Stimulated activated effector memory CD8-positive, alpha-beta T cell treated with anti-CD3 and anti-CD28 coated beads, Interleukin-12 subunit alpha, Interleukin-12 subunit beta, amount 100 ng/mL, for 72 hours (primary cell): ENCODE results near the gene DNAJB12.
A peak's percentile ranks its signal among the peaks of the same experiment; 100 is the strongest.
"Not testable (repeated sequence)": the region's sequence is repeated elsewhere in the genome, so short reads cannot be mapped to it uniquely, and the experiment has no call there.

ENCODE experiments used
- ATAC-seq: fragments of 150-1000 bp; cut with Tn5 transposase; 2 replicates; pipeline ENCODE4 v1.10.0; 2021
- DNase-seq, 2 donors: peaks; one replicate each; pipeline ENCODE4 v3.0.0; 2021 to 2022; ENCODE audit warnings: low spot score in 2 of 2
- H3K27ac Mint-ChIP-seq: one replicate; pipeline ENCODE4 v1.8.0; 2022; ENCODE audit warnings: mild to moderate bottlenecking, mixed read lengths
- H3K36me3 Mint-ChIP-seq: one replicate; pipeline ENCODE4 v1.8.0; 2022; ENCODE audit warnings: mild to moderate bottlenecking, mixed read lengths
- H3K4me1 Mint-ChIP-seq: one replicate; pipeline ENCODE4 v1.8.0; 2022; ENCODE audit warnings: mixed read lengths
- H3K4me3 Mint-ChIP-seq: one replicate; pipeline ENCODE4 v1.8.0; 2022; ENCODE audit warnings: mild to moderate bottlenecking, mixed read lengths
- H3K9me3 Mint-ChIP-seq: one replicate; pipeline ENCODE4 v1.8.0; 2022; ENCODE audit warnings: mixed read lengths

The DNAJB12 gene

GRCh38 chr10:72367301-72367960 is 12.7 kb upstream of the DNAJB12 start:
- H3K27ac Mint-ChIP-seq, result no peak overlapping the region
- no peak for DNase-seq
- H3K4me1 Mint-ChIP-seq, result peaks cover 43% of the 10 kb centered on the region
- no peak for ATAC-seq
- no peak overlapping the region for H3K4me3 Mint-ChIP-seq
- H3K9me3 Mint-ChIP-seq, result no peaks in the 10 kb centered on the region
- H3K36me3 Mint-ChIP-seq, result peaks cover 17% of the 10 kb centered on the region

- ATAC-seq (no peak), DNase-seq (no peak)
- Mint-ChIP-seq H3K4me1 (peaks cover 39% of the 10 kb centered on the region), H3K4me3 (peak overlapping the region; percentile 2), H3K9me3 (no peaks in the 10 kb centered on the region), H3K36me3 (peaks cover 13% of the 10 kb centered on the region), H3K27ac (no peak overlapping the region)
Observed at GRCh38 chr10:72365106-72365895, 10.6 kb upstream of the DNAJB12 start.

GRCh38 chr10:72364239-72364777 is 9.6 kb upstream of the DNAJB12 start:
- DNase-seq (peak; percentile 76 to 91), ATAC-seq (peak; percentile 97)
- H3K27ac Mint-ChIP-seq, result no peak overlapping the region
- no peaks in the 10 kb centered on the region for H3K9me3 Mint-ChIP-seq
- H3K36me3 Mint-ChIP-seq, result peaks cover 6% of the 10 kb centered on the region
- peak overlapping the region; percentile 2 for H3K4me3 Mint-ChIP-seq
- H3K4me1 Mint-ChIP-seq, result peaks cover 30% of the 10 kb centered on the region

- ATAC-seq (no peak), DNase-seq (no peak)
- Mint-ChIP-seq H3K4me1 (peaks cover 25% of the 10 kb centered on the region), H3K36me3 (peaks cover 16% of the 10 kb centered on the region), H3K27ac (no peak overlapping the region), H3K4me3 (no peak overlapping the region), H3K9me3 (no peaks in the 10 kb centered on the region)
Observed at GRCh38 chr10:72356987-72357386, 2.3 kb upstream of the DNAJB12 start.

- H3K36me3 Mint-ChIP-seq, result peaks cover 16% of the 10 kb centered on the region
- no peaks in the 10 kb centered on the region for H3K9me3 Mint-ChIP-seq
- H3K4me1 Mint-ChIP-seq, result peaks cover 34% of the 10 kb centered on the region
- H3K27ac Mint-ChIP-seq, result no peak overlapping the region
- ATAC-seq (no peak), DNase-seq (no peak)
- H3K4me3 Mint-ChIP-seq, result no peak overlapping the region
Observed at GRCh38 chr10:72356115-72356514, 1.4 kb upstream of the DNAJB12 start.

DNA sequence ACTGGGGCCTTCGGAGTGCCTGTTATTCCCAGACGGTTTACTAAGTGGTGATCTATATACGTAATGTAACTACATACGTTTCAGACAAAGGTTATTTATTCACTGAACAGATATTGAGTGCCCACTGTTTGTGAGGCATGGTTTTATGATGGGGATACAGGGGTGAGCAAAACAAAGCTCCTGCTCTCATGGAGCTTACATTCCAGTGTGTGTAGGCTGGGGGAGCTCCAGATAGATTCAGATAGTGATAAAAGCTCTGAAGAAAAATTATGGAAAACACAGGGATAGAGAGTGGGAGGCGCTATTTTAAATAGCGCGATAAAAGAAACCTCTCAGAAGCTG is 466 bp upstream of the DNAJB12 start:
- H3K9me3 Mint-ChIP-seq, result no peaks in the 10 kb centered on the region
- ATAC-seq (no peak), DNase-seq (no peak)
- H3K4me1 Mint-ChIP-seq, result peaks cover 43% of the 10 kb centered on the region
- peak overlapping the region; percentile 95 for H3K27ac Mint-ChIP-seq
- peaks cover 24% of the 10 kb centered on the region for H3K36me3 Mint-ChIP-seq
- H3K4me3 Mint-ChIP-seq, result peak overlapping the region; percentile 91

DNA sequence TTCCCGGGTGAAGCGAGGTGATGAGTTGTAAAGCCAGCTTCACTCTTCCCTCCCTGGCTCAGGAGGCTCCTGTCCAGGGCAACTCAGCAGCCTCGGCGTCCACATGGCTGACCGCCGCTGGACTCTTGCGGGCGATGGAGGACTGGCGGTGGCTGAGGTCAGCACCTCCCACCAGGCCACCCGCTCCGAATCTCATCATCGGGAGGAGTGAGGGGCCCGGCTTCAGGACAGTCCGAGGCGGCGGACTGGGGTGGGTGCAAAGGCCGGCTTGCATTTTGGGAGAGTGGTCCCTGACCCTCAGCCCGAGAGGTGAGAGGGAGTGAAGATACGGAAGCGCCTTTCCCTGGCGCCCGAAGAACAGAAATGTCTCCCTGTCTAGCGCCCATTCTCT is 759 bp downstream of the DNAJB12 start:
- DNase-seq (no peak), ATAC-seq (no peak)
- H3K36me3 Mint-ChIP-seq, result peaks cover 35% of the 10 kb centered on the region
- H3K4me1 Mint-ChIP-seq, result peaks cover 52% of the 10 kb centered on the region
- peak overlapping the region; percentile 95 for H3K27ac Mint-ChIP-seq
- no peaks in the 10 kb centered on the region for H3K9me3 Mint-ChIP-seq
- H3K4me3 Mint-ChIP-seq, result peak overlapping the region; percentile 91

DNA sequence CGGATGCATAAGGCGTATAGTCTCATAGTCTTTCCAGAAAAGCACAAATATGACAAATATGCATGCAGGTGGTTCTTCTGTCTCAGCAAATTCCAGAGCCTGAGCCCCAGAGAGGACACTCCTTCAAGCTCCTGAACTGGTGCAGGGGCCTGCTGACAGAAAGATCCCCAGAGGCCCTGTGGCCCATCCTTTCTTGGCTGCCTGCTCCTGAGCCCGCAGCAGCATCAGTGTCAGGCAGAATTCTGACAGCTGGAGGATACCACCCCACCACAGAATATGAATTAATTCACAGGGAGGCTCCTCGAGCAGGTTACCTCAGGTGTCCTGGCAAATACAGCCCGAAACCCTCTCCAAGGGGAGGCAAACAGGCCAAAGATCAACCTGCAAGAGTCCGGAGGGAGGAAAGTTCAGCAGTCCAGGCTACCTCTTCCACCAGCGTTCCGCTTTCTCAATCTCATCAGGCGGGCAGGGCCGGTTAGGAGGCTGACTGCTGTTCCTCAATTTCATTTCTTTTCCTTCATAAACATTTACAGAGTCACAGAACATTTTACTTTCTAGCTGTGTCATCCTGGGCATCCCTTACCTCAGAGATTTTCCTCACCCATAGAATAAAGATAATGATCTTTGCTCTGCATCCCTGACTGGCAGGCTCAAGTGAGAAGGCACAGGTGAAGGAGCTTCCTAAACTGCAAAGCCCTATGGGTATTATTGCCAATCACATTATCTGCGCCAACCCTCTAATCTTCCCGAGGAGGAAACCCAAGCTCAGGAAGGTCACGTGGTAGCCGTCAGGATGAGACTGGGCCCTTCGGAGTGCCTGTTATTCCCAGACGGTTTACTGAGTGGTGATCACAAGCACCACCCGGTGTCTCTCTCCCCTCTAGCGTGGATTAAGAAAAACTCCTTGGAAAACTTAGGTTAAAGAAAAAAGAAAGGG is 1.4 kb downstream of the DNAJB12 start:
- H3K9me3 Mint-ChIP-seq, result no peaks in the 10 kb centered on the region
- no peak for DNase-seq

GRCh38 chr10:72351479-72351878 is 3.2 kb downstream of the DNAJB12 start:
- Mint-ChIP-seq H3K36me3 (peaks cover 42% of the 10 kb centered on the region), H3K4me1 (peaks cover 57% of the 10 kb centered on the region)
- no peak for ATAC-seq

More for the DNA sequence above, 1.4 kb downstream of the DNAJB12 start:
- Mint-ChIP-seq H3K4me3 (peak overlapping the region; percentile 91), H3K36me3 (peaks cover 41% of the 10 kb centered on the region), H3K4me1 (peaks cover 57% of the 10 kb centered on the region), H3K27ac (peak overlapping the region; percentile 95)
- no peak for ATAC-seq

GRCh38 chr10:72349438-72349837 is 5.3 kb downstream of the DNAJB12 start:
- peaks cover 55% of the 10 kb centered on the region for H3K4me1 Mint-ChIP-seq
- H3K4me3 Mint-ChIP-seq, result no peak overlapping the region

More at GRCh38 chr10:72351479-72351878, 3.2 kb downstream of the DNAJB12 start:
- Mint-ChIP-seq H3K9me3 (no peaks in the 10 kb centered on the region), H3K4me3 (no peak overlapping the region), H3K27ac (peak overlapping the region; percentile 60)
- no peak for DNase-seq

GRCh38 chr10:72348282-72348681 is 6.4 kb downstream of the DNAJB12 start:
- Mint-ChIP-seq H3K36me3 (peaks cover 38% of the 10 kb centered on the region), H3K9me3 (no peaks in the 10 kb centered on the region), H3K4me3 (no peak overlapping the region), H3K4me1 (peaks cover 52% of the 10 kb centered on the region), H3K27ac (no peak overlapping the region)
- ATAC-seq (no peak), DNase-seq (no peak)

More at GRCh38 chr10:72349438-72349837, 5.3 kb downstream of the DNAJB12 start:
- H3K36me3 Mint-ChIP-seq, result peaks cover 43% of the 10 kb centered on the region
- no peaks in the 10 kb centered on the region for H3K9me3 Mint-ChIP-seq
- DNase-seq, result no peak
- H3K27ac Mint-ChIP-seq, result peak overlapping the region; percentile 82
- ATAC-seq, result no peak

GRCh38 chr10:72346117-72346516 is 8.6 kb downstream of the DNAJB12 start:
- ATAC-seq, H3K9me3 Mint-ChIP-seq, DNase-seq, H3K4me3 Mint-ChIP-seq, H3K27ac Mint-ChIP-seq: not testable (repeated sequence)
- Mint-ChIP-seq H3K4me1 (peaks cover 46% of the 10 kb centered on the region), H3K36me3 (peaks cover 49% of the 10 kb centered on the region)

DNA sequence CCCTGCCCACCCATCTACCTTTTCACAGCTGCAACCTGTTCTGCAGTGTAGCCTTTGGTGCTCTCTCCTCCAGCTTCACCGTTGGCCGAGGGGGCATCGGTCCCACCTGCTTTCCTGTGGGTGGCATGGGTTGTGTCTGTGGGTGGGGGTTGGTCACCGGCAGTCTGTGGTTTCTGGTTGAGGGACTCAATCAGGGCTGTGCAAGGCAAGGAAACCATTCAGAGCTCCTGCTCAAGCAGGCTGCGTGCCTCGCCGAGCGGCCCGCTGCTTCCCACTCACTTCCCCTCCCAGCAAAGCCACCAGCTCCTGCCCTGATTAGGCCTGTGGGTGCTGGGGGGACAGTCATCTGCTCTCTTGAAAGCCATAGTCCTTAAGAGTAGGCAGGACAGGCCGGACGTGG is 9.8 kb downstream of the DNAJB12 start:
- ATAC-seq, result peak; percentile 73
- DNase-seq, result no peak
- H3K9me3 Mint-ChIP-seq, result no peaks in the 10 kb centered on the region
- peak overlapping the region; percentile 13 for H3K4me3 Mint-ChIP-seq
- H3K4me1 Mint-ChIP-seq, result peaks cover 47% of the 10 kb centered on the region
- peaks cover 50% of the 10 kb centered on the region for H3K36me3 Mint-ChIP-seq
- H3K27ac Mint-ChIP-seq, result peak overlapping the region; percentile 78

- Mint-ChIP-seq H3K4me1 (peaks cover 34% of the 10 kb centered on the region), H3K36me3 (peaks cover 55% of the 10 kb centered on the region), H3K9me3 (no peaks in the 10 kb centered on the region), H3K27ac (peak overlapping the region; percentile 68), H3K4me3 (no peak overlapping the region)
- DNase-seq (no peak), ATAC-seq (no peak)
Observed at GRCh38 chr10:72342911-72343310, 11.8 kb downstream of the DNAJB12 start.
